Tongue (tissue), 2 donors: ENCODE results near the gene PCNX2. TPM values are rescaled to one million over a fixed set of nuclear protein-coding genes. Genes with fewer than 3 reads are reported as not detected.

Source experiments
- DNase-seq: peaks from one replicate; pipeline ENCODE4 v3.0.0-alpha.2; 2015
- total RNA-seq: library from RNA; depleted of rRNA; stranded (reverse); fragments of >200 nt; gene quantifications from one replicate; pipeline ENCODE4 v1.2.3, GENCODE V29; 2014

The PCNX2 gene
- total RNA-seq, 1 donor from 2014 or later: 15.8 TPM

DNA sequence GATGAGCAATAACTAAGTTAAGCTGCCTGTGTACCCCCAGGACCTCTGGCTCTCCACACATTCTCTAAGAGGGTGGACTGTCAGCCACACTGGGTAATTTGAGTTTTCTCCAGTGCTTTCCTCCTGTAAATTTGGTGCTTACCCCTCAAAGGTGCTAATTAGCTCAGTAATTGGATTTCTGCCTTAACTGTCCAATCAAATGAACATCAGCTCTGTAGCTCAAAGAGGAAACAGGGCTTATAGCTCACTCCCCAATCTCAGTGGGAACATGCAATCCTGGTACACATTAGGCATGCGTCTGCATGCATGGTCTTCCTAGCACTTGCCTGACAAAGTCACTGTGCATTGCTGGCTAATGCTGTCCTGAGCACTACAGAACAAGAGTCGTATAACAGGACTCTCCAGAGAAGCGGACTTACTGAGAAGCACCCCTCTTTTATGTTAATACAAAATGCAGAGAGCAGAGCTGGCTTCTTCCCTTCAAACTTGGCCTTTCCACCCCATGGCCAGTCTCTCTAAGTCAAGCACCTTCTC lies 235.0 kb downstream of the PCNX2 start:
- DNase-seq: peak; percentile 12

DNA sequence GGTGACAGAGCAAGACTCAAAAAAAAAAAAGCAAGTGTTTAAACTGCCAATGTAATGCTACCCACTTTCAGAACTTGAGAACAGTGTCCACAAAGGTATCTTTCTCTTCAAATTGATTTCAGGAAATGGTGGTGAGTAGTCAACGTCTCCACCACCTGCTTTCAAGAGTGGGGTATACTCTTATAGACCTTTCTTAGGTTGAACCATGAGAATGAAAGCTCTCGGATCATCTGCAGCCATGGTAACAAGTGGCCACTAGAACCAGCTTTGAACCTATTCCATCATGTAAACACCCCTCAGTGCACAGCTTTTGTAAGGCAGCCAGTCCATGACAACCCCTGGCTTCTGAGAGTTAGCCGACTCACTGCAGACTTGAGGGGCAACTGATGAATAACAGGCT lies 237.7 kb downstream of the PCNX2 start:
- DNase-seq: no peak

DNA sequence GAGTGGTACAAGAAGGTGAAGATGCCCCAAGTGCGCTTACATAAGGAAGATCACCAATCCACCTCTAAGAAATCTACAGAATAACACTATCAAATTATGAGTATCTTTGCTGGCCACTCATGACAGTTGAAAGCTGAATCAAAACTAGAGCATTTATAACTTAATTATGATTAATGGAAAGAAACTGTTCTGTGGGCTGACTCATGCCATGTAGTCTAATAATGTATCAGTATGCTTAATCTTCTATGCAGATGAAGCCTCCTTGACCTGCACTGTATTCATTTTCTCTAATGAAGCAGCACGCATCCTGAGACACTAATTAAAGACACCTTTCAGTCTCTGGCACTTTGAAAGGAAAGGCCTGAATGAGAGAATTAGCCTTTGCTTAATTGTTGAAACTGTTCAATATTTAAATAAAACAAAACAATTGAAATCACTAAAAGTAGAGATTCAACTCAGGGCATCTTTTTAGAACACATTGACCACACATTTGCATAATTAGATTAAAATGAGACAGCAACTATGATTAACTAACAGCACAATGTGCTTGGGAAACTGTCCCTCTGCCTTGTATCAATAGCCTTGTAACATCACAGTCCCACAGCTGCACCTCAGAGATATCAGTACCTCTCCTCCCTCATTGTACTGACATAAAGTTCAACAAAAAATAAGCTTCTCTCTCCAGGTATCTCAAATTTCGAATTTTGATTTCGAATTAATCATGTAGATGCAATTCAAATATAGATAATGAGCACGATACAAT lies 239.5 kb downstream of the PCNX2 start:
- DNase-seq: no peak

DNA sequence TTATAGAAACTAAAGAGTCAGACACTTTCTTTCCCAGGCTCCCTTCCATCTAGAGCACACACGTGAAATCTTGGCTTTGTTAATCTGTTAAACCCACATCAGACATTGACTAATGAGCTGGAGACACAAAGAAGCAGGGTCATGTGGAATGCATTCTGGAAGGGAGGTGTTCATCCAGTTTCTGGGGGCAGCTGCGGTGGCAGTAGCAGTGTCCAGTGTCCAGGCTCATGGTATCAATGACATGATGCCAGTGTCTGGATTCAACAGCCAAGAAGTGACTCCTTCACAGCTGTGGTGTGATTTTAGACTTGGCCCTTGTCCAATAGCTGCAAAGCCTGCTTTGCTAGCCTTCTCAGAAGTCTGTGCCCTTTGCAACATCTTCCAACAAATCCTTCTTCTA lies 249.9 kb downstream of the PCNX2 start:
- peak; percentile 89 for DNase-seq

DNA sequence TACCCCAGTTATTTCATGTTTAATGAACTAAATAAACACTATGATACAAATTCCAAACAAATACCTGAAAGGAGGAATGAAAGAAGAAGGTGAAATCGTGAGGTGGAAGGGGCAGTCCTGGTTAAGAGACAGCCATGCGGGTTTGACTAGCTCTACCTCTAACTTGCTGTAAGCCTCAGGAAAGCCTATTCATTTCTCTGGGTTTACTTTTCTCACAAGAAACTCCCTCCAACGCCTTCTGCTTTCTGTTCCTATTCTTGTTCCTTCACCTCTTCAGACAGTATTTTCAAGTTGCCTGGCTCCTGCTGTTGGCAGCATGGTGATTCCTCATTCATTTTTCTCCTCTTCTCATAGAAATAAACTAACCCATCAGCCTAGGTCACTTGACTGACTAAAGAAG lies 252.7 kb downstream of the PCNX2 start:
- no peak for DNase-seq

DNA sequence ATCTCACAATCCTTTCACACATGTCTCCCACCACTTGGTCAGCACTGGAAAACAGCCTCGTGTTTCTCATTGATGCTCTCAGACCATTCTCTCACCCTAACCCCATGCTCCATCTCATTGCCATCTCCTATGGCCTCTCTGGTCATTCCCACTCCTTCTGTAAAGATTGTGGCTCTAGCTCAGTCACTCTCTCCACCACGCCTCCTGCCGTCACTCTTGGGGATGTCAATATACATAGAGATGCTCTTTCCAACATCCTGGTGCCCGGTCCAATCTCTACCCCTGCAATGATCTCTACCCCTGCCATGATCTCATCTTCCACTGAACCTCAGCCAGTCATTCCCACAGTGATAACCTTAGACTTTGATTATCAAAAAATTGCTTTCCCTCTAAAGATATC lies 255.0 kb downstream of the PCNX2 start:
- DNase-seq: no peak

DNA sequence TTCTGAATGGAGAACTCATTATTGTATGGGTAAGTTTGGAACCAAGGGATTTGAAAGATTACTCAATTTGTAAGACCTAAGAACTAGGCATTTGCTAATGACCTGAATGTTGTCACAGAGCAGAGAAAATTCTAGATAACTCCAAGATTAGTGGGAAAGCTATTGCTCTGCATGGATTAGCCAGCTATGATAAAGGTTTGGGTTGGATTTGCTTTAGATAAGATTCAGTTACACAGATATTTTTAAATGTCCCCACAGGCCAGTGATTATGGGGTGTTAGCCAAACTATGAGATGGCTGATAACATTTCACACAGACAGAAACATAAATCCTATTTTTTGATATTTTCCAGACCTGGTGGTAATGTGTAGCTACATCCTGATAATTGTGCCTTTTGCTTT lies 256.9 kb downstream of the PCNX2 start:
- DNase-seq: no peak

DNA sequence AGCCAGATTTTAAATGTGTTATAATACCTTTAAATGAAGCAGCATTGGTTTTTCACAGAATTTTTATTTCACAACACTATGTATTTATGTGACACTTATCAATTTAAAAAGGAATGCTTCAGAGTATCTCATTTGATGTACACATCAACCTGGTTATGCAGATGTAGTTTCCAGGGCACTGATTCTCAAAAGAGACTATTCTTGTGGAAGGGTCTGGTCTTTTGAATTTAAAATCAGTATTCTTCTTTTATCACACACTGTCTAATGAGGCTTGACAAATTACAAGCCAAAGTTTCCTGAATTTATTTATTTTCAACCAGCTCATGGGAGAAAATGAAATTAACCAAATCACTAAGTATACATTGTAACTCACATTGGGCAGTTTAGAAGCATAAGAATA lies 257.7 kb downstream of the PCNX2 start:
- no peak for DNase-seq

DNA sequence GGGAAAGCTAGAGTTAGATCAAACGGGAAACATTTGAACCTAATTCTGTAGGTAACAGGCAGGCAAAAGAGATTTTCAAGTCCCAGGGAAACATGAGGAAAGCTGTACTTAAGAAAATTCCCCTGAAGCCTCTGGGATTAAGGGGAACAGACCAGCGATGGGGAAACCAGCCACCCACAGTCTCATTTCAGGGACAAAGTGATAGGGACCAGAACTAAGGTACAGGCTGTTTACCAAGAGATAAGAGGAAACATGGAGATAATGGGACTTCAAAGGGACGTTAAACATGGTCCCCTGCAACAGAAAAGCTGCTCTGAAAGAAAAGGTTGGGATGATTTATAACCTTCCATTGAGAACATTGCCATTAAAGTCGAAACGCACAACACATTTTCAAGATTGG lies 260.7 kb downstream of the PCNX2 start:
- DNase-seq: no peak

DNA sequence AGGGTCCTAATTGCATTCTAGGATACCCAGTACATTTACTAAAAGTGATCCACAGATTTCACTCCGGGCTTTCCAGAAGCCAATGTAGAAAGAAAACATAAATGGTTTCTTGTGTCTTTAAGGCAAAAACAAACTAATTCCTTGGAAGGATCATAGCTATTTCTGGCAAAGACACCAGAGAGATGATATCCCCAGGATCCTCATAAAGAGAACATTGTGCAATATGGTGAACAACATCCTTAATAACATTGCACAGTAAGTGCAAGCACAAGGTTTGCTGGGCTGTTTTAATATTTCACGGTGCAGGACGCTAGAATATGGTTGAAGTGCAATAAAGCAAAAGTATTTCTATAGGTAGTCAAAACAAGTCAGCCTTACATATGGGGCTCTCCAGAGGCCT lies 262.2 kb downstream of the PCNX2 start:
- DNase-seq: no peak

DNA sequence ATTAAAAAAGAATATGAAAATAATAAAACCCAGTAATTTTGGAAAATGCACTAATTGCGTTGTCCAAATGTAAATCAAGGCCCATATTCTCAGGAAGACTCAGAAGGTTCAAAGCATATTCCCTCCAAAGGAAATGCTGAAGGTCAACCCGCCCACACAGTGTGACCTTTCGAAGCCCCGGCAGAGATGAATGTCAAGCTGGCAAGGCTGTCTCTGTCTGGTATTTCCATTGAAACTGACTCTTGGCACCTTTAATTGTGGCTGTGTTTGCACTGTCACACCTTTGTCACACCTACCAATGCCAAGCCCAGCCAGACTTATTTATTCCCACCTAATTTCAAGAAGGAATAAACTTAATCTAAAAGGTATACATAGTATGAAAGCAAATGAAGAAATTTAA lies 262.6 kb downstream of the PCNX2 start:
- no peak for DNase-seq

DNA sequence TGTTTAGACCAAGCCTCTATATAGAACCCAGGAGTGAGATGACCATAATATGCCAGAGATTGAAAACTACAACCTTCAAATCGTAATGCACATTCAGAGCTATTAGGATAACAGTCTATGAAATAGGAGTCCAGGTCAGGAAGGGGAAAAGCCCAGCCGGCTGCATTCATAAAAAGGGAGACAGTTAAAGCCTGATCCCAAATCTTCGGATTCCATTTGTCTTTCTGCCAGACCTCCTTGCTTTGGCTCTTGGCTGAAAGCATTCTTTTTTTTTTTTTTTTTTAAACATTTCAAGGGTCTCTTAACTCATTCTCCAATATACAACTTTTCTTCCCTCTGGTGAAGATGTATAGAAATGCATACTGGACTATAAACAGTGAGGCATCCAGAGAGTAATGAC lies 264.0 kb downstream of the PCNX2 start:
- DNase-seq: no peak

DNA sequence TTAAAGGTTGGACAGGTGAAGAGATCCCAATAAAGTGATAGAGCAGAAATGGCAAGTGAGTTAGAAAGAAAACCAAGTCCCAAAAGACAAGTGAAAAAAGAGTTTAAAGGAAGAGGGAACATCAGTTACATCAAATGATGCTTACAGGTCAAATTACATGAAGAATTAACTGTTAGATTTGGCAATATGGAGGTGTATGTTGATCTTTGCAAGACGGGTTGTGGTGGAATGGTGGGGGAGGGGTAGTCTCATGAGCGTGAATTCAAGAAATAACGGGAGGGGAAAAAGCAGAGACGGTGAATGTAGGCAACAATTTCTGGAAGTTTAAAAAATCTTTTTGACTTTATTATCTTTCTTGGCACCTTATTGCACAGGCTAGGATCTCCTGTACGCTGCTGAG lies 268.5 kb downstream of the PCNX2 start:
- no peak for DNase-seq

DNA sequence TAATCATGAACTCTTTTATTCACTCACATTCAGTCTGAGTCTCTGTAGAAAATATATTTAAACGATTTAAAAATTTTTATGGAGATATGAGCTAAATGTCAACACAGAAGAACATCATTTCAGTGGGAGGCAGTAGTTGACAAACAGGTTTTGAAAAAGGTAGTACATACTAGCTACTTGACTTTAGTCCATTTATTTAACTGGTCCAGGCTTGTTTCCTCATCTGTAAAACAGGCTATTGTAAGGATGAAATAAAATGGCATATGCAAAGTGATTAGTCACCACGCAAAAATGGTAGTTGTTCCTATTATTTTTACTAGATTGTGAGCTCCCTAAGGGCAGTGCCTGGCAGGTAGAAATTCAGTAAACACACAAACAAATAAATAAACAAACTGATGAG lies 270.0 kb downstream of the PCNX2 start:
- DNase-seq: no peak

DNA sequence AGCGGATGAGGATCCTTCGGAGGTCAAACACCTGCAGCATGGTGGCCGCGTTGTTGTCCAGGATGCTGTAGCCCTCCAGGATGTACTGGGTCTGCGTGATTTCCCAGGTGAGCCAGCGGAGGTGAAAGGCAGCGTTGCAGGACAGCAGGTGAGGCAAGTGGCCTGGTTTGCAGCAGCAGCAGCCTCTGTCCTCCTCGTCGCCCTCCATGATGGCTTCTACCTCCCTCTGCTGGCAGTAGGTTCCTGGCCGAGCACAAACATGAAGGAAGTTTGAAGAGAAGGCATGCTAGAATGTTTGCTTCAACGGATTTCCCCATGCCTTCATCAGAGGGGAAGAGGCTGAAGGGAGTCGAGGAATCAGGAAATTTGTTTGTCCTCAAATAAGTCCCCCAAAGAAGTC lies 270.4 kb downstream of the PCNX2 start:
- DNase-seq: peak; percentile 51

DNA sequence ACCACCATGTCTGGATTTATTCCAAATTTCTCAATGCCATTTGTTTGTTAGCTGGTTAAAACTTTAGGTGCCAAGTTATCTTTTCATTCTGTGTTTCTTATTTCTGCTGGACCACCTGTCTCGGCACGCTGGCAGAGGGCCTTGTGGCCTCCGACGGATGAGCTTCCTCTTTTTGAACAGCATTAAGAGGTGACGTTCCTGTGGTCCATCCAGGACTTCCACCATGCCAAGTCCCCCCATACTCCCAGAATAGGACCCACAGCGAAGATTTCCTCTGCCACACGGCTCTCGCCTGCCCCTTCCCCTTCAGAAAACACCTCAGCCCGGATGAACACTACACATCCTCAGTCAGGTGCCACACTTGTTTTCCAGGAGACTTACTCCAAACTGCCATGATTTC lies 271.3 kb downstream of the PCNX2 start:
- no peak for DNase-seq

DNA sequence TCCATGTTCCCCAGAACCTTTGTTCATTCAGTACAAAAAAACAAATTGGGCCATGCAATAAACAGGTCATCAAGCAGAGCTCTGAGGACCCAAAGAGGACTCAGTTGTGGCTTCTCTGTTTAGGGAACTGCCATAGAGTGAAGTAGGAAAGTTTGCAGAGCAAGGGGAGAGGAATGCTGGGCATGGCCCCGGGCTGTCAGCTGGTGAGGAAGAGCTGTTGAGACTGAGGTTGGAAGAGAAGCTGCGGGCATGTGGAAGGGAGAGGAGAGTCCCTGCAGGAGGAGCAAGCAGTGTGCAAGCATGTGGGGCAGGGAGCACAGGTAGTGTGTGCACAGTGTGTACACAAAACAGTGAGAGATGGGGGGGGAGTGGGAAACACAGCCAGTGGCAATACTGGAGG lies 273.3 kb downstream of the PCNX2 start:
- no peak for DNase-seq

DNA sequence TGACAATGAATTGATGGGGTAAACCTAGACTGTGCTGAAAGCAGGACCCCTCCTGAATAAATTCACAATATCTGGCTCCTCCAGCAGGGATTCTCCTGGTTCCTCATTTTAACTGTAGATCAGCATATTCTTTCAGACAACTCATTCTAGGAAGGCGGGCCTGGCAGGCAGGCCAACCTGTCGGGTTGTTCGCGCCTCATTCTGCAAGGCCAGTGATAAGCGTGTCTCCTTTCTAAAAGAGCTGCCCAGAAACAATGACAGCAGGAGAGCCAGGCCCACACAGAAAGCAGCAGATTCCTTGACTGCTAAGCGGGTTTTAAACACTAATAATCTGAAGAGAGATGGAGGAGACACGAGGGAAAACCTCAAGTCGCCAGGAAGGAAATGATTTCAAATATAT lies 275.1 kb downstream of the PCNX2 start:
- DNase-seq: no peak

DNA sequence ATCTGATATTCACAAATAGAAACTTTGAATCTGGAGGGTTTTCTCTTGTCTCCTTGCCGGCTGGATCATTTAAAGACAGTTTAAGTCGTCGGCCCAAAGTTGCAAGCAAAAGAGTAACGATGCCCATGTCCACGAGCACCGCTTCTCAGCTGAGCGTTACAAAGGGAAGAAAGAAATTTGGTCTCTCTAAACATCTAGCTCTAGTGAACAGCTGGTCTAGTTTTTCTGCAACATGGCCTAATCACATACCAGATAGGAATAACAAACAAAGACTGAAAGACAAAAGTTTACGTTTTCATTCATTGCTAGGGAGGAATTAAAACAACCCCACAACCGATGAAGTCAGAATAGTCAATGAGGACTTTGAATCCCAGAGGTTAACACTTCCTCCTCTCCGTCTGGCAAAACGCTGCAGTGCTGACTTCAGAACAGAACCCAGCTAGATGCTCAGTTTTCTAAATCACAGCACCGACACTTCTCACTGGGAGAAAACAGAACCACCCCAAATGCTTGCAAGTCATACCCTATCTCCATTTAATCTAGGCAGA lies 275.7 kb downstream of the PCNX2 start:
- DNase-seq: peak; percentile 28

DNA sequence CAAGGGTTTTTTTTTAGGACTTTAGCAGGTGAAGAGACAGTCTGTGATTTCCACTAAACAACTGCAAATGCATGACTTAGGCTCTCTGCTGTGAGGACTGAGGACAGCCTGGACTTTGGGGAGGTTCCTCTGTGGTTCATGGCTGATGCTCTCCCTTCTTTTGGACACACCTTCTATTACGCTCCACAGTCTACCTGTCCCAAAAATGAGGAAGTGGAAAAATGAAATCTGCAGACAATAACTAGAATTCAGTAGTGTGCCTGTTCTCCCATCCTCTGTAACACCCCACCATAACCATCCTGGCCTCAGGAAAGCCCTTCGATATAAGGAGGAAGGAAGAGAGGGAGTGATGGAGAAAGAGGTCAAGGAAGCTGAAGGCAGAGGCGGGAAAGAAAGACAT lies 276.4 kb downstream of the PCNX2 start:
- DNase-seq: no peak

DNA sequence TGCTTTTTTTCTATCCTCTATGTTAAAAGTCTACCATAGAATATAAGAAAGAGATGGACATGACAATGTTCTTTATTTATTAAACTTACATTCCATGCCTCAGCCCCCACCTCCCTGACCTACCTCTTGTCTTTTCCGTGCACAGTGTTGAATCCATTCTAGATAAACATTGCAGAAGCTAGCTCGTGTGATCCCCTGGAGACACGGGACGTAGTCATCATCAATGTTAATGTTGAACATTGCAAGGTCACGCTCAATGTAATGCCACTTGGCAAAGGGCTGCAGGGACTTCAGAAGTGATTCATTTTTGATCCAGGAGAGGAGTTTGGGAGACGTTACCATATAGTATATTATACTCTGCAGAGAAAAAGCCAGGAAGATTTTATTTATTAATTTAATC lies 278.7 kb downstream of the PCNX2 start:
- no peak for DNase-seq

DNA sequence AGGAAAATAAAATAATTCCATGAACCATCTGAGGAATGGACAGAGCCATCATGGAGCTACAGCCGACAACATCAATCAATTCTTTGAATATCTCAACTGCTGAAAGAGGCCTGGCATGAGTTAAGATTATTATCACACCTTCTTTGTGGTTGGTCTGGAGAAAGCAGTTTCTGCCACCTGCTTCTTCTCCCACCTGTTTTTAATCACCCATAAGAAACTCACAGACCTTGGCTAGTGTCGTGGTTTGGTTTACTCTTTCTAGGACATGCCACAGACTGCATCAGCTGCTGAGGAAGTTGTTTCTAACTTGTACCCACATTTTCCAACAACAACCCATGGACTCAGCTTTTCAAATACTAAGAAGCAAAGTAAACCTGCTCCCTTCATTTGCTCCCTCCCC lies 279.6 kb downstream of the PCNX2 start:
- no peak for DNase-seq

DNA sequence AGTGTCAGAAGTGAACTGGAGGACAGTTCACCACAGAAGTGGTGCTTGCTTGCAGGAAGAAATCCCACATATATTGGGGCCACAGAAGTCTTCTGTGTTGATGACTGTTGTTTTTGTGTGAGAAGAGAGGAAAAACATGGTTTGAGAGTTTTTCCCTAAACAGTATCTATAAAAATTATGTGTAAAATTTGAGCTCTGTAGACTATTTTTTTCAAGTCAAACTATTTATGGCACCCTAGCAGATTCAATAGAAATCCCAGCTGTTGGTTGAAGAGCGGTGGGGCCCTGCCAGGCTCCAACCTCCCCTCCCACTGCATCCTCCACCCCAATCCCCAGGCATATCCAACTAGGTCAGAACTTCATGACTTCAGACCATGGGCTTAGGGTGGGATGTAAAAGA lies 283.5 kb downstream of the PCNX2 start:
- no peak for DNase-seq

DNA sequence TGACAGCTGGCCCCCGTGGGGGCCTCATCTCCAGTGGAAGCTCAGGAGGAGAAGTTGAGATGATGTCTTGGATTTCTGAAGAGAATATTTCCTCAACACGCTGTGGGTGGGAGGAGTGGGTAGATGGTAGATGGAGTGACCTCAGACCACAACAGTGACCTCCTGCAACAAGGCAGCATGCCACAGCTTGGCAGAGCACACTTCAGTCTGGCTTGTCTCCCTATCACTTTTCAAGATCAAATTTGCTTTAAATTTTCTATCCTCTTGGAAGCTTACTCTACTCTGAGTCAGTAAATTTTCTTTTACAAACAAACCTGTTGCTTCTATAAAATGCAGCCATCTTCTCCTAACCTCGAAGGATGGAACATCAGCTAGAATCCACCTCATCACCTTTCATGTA lies 285.4 kb downstream of the PCNX2 start:
- no peak for DNase-seq
